ENCODE data around the gene CCDC85A.

GRCh38 chr2:56231361-56231760 lies 47.6 kb downstream of the CCDC85A start:
- no peak for TF ChIP-seq CTCF (conservative IDR thresholded peaks at IDR 0.05; ENCODE audit: low read length)
- TF ChIP-seq EZH2phosphoT487 (IDR thresholded peaks at IDR 0.05; ENCODE audit: borderline replicate concordance), result no peak
